ENCODE results near the gene CBR4. TPM values are rescaled to one million over a fixed set of nuclear protein-coding genes. Genes with fewer than 3 reads are reported as not detected.

Gene CBR4
- total RNA-seq, 1 donor from 2014 or later, result 13.0 TPM

GRCh38 chr4:168945291-168945690 is 64.8 kb downstream of the CBR4 start:
- Histone ChIP-seq H3K27ac (no peak overlapping the region), H3K4me1 (peaks cover 5% of the 10 kb centered on the region), H3K36me3 (no peaks in the 10 kb centered on the region), H3K4me3 (no peak overlapping the region), H3K27me3 (no peaks in the 10 kb centered on the region), H3K9me3 (no peaks in the 10 kb centered on the region)
- DNase-seq (ENCODE audit: extremely low spot score in 2 of 2), result no peak
- TF ChIP-seq POLR2A (IDR thresholded peaks at IDR 0.05) (no peak), POLR2AphosphoS5 (IDR thresholded peaks at IDR 0.05; ENCODE audit: insufficient read depth in 1 of 2, low read depth in 1 of 2) (no peak)
- TF ChIP-seq, protein P1, sequence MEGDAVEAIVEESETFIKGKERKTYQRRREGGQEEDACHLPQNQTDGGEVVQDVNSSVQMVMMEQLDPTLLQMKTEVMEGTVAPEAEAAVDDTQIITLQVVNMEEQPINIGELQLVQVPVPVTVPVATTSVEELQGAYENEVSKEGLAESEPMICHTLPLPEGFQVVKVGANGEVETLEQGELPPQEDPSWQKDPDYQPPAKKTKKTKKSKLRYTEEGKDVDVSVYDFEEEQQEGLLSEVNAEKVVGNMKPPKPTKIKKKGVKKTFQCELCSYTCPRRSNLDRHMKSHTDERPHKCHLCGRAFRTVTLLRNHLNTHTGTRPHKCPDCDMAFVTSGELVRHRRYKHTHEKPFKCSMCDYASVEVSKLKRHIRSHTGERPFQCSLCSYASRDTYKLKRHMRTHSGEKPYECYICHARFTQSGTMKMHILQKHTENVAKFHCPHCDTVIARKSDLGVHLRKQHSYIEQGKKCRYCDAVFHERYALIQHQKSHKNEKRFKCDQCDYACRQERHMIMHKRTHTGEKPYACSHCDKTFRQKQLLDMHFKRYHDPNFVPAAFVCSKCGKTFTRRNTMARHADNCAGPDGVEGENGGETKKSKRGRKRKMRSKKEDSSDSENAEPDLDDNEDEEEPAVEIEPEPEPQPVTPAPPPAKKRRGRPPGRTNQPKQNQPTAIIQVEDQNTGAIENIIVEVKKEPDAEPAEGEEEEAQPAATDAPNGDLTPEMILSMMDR (IDR thresholded peaks at IDR 0.05), result no peak
- intact Hi-C loops (cut with DNase I), result no loop called here

- H3K9me3 ChIP-seq, result no peaks in the 10 kb centered on the region
- peaks cover 5% of the 10 kb centered on the region for H3K4me1 ChIP-seq
- H3K27ac ChIP-seq, result no peak overlapping the region
- no peaks in the 10 kb centered on the region for H3K36me3 ChIP-seq
- DNase-seq (ENCODE audit: extremely low spot score in 2 of 2), result no peak
- TF ChIP-seq POLR2A (IDR thresholded peaks at IDR 0.05) (no peak), POLR2AphosphoS5 (IDR thresholded peaks at IDR 0.05; ENCODE audit: insufficient read depth in 1 of 2, low read depth in 1 of 2) (no peak)
- TF ChIP-seq, protein P1 (IDR thresholded peaks at IDR 0.05), result no peak
- H3K4me3 ChIP-seq, result no peak overlapping the region
- intact Hi-C loops (cut with DNase I), result no loop called here
- no peaks in the 10 kb centered on the region for H3K27me3 ChIP-seq
These were observed 67.1 kb downstream of the CBR4 start for GRCh38 chr4:168942985-168943384.

Small RNA genes lying within 50 kb of the gene (small RNA-seq; reads per million reads assigned to genes)
- gene RNY4P17, result 2.6 reads per million, percentile 70 among the genes with 10 or more reads in this experiment

All from vagina (tissue), 2 donors.